Fibroblast of skin of left biceps (primary cell): Measurements from ENCODE around the gene PYCR2.
"Not testable (repeated sequence)": the region's sequence is repeated elsewhere in the genome, so short reads cannot be mapped to it uniquely, and the experiment has no call there.

ENCODE experiments used
- DNase-seq, 2 experiments: peaks; one replicate each; pipeline ENCODE4 v3.0.0-alpha.2; 2013; ENCODE audit warnings: low read depth in 2 of 2

Gene PYCR2

DNA sequence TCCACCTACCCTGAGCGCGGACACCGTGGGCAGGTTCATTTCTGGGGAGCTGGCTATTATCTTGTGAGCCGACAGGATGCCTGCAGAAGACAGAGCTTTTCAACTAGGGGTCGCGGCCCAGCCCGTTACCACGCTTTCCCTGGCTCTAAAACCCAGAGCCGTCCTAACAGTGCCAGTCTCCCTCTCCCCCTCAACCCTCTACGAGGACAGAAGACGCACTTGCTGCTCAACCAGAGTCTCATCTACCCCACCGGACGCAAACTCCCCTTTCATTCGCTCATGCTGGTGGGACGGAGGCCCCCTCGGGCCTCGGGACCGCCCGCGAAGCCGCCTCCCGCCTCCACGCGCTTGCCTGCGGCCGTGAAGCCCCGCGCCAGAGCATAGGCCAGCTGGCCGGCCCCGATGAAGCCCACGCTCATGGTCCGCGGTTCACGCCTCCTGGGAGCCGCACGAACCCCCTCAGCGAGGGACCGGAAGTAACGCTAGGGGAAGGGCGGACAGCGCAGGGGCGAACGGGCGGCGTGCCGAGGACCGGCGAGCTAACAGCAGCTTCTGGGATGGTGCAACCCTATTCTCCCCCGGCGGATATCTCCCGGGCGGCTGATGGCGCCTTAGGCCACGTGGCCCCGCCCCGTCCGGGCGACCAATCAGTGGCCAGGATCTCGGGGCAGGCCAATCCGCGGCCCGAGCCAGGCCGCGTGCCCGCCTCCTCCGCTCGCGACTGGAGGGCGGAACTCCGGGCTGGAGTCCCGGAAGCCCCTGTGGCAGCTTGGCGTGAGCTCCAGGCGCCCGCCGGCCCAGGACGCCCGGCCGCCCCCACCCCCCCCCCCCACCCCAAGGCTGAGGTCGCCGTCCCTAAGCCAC, at the start of gene PYCR2:
PYCR2 (minus strand) TSS at position 559 of the 864 bp plus-strand sequence; CDS start at position 419, 140 bp downstream.
- peak; percentile 89 to 92 for DNase-seq

DNA sequence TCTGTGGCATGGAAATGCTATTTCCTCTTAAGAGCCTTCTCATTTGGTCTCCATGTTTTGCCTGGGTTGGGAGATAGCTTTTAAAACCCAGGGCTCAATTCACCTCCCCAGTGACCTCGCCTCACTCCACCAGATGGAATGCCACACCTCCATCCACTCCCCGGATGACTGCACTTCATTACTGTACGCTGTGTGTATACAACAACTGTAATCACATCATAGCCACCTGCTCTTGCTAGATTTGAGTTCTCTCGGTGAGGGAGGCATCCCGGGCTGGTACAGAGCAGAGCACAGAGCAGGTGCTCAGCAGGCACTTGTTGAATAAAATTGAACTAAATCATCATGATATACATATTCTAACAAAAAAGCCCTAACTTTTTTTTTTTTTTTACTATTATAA, 49.1 kb upstream of the PYCR2 start:
- DNase-seq = no peak

DNA sequence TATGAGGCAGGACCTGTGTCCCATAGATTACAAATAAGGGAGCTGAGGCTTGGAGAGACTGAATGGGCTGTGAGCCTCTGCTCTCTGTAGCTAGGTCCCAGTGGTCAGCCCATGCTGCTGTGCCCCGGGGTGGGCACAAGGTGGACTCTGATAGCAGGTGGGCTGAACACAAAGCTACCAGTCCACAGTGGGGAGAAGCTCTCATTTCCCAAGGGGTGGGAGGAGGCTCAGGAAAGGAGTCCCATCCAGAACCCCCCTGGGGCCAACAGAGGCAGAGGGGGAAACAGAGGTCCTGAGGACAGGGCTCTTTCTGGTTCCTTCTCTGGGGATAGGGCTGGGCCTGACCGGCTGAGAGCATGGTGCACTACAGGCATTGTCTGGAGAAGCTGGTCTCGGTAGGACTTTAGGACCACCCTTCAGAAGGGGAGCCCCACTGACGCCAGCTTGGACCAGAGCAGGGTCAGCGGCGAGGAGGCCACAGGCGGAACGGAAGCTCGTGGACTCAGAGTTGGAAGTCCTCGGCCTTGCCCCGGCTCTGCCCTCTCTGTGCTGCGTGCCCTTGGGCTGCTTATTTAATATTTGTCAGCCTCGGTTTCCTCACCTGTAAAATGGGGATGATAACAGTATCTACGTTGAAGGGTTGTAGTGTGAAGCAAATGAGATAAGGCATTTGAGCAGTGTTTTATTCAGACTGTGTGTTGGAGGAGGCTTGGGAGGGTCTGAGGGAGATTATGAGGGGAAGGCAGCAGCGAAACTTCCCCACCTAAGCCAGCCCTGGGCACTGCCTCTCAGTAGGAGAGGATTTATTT, 48.5 kb upstream of the PYCR2 start:
- DNase-seq = no peak

DNA sequence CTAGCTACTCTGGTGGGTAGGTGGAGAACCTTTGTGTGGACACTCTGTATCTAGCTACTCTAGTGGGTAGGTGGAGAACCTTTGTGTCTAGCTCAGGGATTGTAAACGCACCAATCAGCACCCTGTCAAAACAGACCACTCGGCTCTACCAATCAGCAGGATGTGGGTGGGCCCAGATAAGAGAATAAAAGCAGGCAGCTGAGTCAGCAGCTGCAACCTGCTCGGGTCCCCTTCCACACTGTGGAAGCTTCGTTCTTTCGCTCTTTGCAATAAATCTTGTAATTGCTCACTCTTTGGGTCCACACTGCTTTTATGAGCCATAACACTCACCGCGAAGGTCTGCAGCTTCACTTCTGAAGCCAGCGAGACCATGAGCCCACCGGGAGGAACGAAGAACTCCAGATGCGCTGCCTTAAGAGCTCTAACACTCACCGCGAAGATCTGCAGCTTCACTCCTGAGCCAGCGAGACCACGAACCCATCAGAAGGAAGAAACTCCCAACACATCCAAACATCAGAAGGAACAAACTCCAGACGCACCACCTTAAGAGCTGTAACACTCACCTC, 46.6 kb upstream of the PYCR2 start:
- DNase-seq = not testable (repeated sequence)

DNA sequence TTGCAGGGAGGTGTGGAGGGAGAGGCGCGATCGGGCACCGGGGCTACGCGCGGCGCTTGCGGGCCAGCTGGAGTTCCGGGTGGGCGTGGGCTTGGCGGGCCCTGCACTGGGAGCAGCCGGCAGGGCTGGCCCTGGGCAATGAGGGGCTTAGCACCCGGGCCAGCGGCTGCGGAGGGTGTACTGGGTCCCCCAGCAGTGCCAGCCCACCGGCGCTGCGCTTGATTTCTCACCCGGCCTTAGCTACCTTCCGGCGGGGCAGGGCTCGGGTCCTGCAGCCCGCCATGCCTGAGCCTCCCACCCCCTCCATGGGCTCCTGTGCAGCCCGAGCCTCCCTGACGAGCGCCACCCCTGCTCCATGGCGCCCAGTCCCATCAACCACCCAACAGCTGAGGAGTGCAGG, 45.7 kb upstream of the PYCR2 start:
- DNase-seq = not testable (repeated sequence)

DNA sequence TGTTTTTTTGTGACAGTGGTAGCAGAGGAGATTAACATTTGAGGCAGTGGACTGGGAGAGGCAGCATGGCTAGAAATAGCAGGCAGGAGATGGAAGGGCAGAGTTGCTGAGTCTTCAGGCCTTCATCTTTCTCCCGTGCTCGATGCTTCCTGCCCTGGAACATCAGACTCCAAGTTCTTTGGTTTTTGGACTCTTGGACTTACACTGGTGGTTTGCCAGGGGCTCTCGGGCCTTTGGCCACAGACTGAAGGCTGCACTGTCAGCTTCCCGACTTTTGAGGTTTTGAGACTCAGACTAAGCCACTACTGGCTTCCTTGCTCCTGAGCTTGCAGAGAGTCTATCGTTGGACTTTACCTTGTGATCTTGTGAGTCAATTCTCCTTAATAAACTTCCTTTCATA, 41.2 kb upstream of the PYCR2 start:
- DNase-seq = no peak

DNA sequence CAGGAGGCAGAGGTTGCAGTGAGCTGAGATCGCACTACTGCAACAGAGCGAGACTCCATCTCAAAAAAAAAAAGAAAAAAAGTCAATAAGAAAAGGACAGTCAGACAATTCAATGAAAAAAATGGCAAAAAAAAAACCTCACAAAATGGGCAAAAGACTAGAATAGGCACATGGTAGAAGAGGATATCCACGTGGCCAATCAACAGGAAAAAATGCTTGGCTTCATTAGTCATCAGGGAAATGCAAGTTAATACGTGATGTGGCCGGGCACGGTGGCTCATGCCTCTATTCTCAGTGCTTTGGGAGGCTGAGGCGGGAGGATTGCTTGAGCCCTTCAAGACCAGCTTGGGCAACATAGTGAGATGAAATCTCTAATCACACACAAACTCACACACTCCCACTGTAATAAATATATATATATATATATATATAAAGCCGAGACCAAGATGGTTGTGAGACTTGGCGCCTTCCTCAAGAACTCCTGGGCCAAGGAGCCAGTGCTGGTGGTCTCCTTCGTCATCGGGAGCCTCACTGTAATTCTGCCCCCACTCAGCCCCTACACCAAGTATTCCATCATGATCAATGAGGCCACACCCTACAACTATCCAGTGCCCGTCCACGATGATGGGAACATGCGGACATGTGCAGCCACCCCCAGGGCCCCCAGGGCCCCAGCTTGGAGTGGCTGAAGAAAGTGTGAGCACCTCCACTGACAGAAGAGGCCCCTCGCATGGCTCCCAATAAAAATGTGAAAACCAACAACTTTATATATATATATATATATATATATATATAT, 39.9 kb upstream of the PYCR2 start:
- DNase-seq = no peak

DNA sequence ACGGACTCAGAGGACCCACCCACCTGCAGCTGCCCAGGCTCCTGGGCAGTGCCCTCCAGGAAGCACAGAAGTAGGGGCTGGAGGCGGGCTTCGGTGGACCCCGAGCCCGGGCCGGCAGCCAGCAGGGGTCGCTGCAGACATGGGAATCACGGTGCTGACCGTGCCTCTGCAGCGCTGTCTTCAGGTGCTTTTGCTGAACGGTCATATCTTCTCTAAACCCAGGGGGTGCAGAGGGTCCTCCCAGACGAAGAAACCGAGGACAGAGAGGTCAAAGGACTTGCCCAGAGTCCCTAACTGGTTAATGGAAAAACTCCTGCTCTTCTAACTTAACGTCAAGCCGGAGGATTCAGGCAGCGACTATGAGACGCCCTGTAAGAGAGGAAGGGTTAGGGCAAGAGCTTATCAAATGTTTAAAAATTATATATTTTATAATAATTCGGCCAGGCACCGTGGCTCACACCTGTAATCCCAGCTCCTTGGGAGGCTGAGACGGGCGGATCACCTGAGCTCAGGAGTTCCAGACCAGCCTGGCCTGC, 38.5 kb upstream of the PYCR2 start:
- no peak for DNase-seq

DNA sequence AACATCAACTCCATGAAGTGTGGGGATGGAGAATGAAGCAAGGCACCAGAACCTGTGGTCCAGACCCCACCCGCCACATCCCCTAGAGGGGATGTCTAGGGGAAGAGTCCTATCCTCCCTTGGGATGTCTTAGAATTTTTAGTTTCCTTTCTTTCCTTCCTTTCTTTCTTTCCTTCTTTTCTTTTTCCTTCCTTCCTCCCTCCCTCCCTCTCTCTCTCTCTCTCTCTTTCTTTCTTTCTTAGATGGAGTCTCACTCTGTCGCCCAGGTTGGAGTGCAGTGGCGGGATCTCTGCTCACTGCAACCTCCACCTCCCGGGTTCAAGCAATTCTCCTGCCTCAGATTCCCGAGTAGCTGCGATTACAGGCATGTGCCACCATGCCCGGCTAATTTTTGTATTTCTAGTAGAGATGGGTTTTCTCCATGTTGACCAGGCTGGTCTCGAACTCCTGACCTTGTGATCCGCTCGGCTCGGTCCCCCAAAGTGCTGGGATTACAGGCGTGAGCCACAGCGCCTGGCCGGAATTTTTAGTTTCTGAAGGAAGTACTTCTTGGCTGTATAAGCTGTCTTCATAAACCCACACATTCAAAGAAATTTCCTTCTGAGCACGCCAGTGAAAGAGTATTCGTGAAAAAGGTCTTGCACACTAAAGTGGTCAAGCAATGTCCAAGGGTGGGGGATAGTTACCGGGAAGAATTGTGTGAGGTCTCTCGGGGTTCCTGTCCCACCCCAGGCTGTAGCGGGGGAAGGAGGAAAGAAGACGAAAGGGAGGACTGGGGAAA, 37.8 kb upstream of the PYCR2 start:
- no peak for DNase-seq

DNA sequence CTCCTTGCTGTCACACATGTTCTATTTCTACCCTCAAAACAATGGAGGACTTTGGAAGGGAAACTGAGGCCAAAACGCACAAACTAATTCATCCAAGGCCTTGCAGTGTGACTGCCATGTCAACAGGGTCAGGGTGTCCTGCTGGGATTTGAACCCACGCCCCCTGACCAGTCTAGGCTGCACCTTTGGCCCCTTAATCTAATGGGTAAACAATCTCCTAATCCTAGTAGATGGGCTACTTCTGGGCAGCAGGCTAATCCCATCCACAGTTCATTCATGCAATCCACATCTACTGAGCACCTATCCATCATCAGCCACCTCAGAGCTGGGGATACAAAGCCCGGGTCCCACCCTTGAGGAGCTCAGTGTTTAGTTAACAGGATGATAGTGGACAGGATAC, 34.0 kb upstream of the PYCR2 start:
- DNase-seq = no peak

DNA sequence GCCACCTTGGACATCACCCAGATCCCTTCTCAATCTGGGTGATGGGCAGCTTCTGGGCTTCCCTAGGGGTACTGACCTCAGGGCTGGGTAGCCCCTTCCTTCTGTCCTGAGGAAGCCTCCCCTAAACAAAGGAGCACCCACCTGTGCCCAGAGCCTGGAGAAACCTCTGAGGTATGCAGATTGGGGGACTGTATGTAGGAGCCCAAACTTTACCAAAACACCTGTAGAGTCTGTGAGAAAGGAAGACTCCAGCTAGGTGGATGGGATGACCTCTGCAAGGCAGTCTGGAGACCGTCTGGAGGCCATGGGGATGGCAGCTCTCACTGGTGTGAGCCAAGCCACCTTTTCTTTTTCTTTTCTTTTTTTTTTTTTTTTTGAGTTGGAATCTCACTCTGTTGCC, 30.7 kb upstream of the PYCR2 start:
- no peak for DNase-seq

DNA sequence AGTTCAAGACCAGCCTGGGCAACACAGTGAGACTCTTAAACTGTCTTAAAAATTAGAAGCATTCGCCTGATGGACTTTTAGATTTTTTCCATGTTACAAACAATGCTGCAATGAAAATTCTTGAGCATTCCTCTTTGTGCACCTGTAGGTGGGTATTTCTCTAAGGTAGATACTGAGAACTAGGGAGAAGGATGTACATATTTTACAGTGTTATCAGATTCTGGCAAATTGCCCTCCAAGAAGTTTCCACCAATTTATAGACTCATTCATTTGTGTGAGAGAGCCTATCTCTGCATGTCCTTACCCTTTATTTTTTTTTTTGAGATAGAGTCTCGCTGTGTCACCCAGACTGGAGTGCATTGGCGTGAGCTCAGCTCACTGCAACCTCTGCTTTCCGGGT, 29.3 kb upstream of the PYCR2 start:
- no peak for DNase-seq

DNA sequence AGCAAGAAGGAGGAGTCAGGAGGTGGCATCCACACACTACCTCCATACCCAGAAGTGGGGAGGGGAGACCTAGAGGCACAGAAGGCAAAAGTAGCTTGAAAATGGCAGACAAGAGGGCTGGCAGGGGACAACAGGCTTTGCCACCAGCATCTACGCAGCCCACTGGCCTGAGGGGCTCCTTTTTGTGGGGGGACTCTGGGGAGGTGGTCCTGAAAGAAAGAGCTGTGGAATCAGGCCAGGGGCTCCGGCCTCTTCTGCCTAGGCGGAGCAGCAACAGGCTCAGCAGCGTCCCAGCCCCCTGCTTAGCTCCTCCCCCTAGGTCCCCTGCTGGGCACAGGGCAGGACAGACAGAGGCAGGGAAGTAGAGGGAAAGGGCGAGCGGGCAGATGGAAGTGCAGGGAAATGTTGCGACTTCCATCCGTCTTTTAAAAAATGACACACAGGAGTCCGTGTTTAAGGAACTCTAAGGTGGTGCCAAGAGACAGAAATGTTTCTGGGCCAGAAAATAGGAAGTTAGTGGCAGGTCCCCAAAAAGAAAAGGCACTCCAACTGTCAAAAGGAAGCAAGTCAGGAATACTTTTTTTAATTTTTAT, 27.0 kb upstream of the PYCR2 start:
- no peak for DNase-seq

DNA sequence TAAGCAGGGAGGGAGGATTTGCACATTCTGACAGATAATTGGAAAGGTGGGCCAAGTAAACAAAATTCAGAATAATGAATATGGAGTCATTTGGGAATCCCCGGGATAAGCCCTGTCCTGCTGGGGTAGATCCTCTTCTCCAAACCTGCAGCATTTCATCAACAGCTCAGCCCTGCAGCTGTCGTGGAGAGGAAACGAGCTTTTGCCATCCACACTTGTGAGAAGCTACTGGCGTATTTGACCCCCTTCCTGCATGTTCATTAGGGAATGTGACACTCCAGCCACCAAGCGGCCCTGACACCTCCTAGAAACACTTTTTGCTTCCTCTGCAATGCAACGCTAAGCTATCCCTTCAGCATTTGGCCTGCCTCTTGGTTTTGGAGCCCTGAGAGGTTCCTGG, 25.0 kb upstream of the PYCR2 start:
- DNase-seq = no peak

DNA sequence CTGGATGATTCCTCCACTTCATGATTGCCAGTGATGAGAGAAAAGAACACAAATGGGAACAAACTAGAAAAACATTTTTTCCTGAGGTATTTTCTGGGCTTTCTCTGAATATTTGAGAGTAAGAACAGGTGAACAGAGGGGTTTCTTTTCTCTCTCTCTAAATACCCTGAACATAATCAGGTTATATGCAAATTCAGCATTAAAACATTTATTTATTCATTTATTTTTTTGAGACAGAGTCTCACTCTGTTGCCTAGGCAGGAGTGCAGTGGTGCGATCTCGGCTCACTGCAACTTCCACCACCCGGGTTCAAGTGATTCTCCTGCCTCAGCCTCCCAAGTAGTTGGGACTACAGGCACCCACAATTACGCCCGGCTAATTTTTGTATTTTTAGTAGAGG, 22.8 kb upstream of the PYCR2 start:
- no peak for DNase-seq

DNA sequence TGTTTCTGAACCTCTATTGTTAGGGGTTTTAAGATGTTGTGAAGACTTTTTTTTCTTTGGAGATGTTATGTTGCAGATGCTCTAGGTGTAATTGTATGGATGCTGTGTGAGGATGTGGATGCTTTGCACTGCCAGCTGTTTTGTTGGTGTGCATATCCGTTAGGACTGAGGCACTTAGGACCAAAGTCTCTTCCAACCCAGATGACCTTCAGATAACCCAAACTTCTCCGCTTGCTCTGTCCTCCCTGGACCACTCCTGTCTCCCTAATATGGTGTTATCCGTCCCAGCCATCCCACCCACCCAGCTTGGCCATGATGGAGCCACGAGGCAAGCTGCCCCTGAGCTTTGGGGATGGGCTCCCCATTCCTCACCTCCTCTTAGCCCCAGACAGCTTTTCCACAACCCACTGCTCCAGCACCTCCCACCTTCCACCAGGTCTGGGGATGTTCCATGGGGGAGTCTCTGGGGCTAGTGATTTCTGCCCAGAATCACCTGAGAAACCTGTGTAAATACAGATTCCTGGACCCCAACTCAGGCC, 22.1 kb upstream of the PYCR2 start:
- DNase-seq = no peak

DNA sequence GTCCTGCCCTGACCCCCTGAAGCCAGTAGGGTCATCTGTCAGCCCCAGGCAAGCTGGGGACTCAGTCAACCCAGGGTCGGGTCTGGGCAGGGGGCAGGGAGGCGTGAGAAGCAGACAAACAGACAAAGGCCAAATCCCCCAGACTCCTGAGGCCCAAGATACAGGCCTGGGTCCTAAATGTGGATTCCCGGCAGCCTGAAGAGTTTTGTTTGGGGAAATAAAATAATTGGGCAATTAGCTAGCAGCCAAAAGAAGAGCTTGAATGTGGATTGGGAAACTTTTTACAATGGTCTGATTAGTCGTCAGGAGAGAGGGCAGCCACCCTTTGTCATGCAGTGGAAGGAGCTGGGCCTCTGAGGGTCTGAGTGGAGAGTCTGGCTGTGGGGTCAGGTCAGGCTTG, 21.5 kb upstream of the PYCR2 start:
- no peak for DNase-seq

DNA sequence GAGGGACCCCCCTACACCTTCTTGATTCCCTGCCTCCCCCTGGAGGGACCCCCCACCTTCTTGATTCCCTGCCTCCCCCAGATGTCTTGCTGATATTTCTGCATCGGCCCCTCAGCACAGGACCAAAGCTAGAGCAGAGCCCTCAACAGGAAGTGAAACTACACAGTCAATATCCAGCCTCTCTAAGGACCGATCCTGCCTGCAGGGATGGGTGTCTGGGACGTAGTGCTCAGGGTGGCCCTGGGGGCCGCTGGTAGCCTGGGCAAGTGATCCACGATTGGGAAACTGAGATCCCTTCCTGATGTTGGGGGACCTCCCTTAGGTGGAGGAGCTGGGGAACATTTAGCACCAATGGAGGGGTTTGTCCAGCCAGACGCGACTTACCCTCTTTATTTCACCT, 20.9 kb upstream of the PYCR2 start:
- no peak for DNase-seq

DNA sequence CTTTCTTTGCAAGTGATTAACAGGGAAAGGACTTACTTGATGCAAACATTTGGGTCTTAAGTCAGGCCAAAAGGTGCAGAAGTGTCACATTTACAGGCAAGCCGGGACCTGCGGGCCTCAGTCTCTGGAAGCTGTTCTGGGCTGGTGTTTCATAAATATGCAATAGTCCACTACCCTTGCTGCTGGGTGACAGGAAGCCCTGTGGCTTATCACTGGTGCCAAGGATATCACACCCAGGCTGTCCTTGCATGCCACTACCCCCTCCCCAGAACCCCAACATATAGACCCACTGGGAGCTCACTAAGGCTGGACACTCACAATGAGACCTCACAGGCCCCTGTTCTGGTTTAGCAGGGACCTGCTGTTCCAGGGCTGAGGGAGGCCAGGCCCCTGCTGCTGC, 20.3 kb upstream of the PYCR2 start:
- DNase-seq = no peak

DNA sequence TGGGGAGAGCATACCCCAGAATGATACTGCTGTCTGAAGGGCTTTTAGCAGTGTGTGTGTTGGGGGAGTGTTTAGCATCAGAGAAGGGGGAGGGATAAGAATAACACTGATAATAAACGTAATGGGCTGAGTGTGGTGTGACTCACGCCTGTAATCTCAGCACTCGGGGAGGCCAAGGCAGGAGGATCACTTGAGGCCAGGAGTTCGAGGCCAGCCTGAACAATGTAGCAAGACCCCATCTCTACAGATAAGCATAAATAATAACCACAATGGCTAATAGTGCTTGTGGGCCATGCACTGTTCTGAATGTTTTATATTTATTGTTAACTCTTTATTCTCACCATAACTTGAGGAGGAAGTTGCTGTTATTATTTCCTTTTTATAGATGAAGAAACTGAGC, 19.5 kb upstream of the PYCR2 start:
- DNase-seq = no peak
